GM04503 (cell line): Measurements from ENCODE around the gene AGAP9.
"Not testable (repeated sequence)": the region's sequence is repeated elsewhere in the genome, so short reads cannot be mapped to it uniquely, and the experiment has no call there.

Source experiments
- DNase-seq: peaks from one replicate; pipeline ENCODE4 v3.0.0-alpha.2; 2012; ENCODE audit warnings: low read depth

AGAP9 gene

GRCh38 chr10:47457528-47457820 lies 66.0 kb downstream of the AGAP9 start:
- DNase-seq, result no peak

GRCh38 chr10:47456794-47457527 lies 66.5 kb downstream of the AGAP9 start:
- no peak for DNase-seq

- no peak for DNase-seq
Measured at GRCh38 chr10:47456079-47456785, 67.2 kb downstream of the AGAP9 start.

GRCh38 chr10:47455350-47456078 lies 67.9 kb downstream of the AGAP9 start:
- DNase-seq, result not testable (repeated sequence)

- DNase-seq, result no peak
Measured at GRCh38 chr10:47454780-47455058, 68.7 kb downstream of the AGAP9 start.

- no peak for DNase-seq
Measured at GRCh38 chr10:47454008-47454779, 69.2 kb downstream of the AGAP9 start.

- no peak for DNase-seq
Measured at GRCh38 chr10:47453141-47454007, 70.1 kb downstream of the AGAP9 start.

GRCh38 chr10:47452495-47453140 lies 70.8 kb downstream of the AGAP9 start:
- DNase-seq, result no peak

- DNase-seq, result no peak
Measured at GRCh38 chr10:47451998-47452494, 71.4 kb downstream of the AGAP9 start.
